Measurements from ENCODE around the gene MEGF6.

GRCh38 chr1:3475839-3476573, 135.3 kb downstream of the MEGF6 start:
- TF ChIP-seq CTCF (IDR thresholded peaks at IDR 0.05; ENCODE audit: low read depth, low read length, poor library complexity, severe bottlenecking) = no peak
- no peak for TF ChIP-seq EZH2phosphoT487 (IDR thresholded peaks at IDR 0.05; ENCODE audit: borderline replicate concordance, low read length)
